H1 (cell line): ENCODE data around the gene ENDOV. TPM values are rescaled to one million over a fixed set of nuclear protein-coding genes. Genes with fewer than 3 reads are reported as not detected.
A peak's percentile ranks its signal among the peaks of the same experiment; 100 is the strongest.

Source experiments
- CTCF ChIA-PET: fragments of 300-600 bp; sonication (Branson Sonifier 250); formaldehyde crosslinking; loops from one replicate; lab custom pipeline; 2021; ENCODE audit not compliant: partially characterized antibody; lab: Charles Lee
- POLR2A ChIA-PET: fragments of 300-600 bp; sonication (Branson Sonifier 250); formaldehyde crosslinking; loops from one replicate; lab custom pipeline; 2021; ENCODE audit warnings: inconsistent platforms; ENCODE audit not compliant: partially characterized antibody; lab: Charles Lee
- DNase-seq, 2 experiments: peaks; one replicate each; pipeline versions ENCODE4 v3.0.0 to v3.0.0-alpha.2; 2010 to 2022; ENCODE audit warnings: low spot score in 2 of 2, low read depth in 1 of 2, mixed read lengths in 1 of 2
- FAIRE-seq: peaks from 2 replicates; lab custom pipeline; 2011; peaks lifted over from hg19 to GRCh38; lab: Jason Lieb, UNC
- H2AFZ ChIP-seq: 2 replicates; pipeline ENCODE4 v1.8.1; 2012; ENCODE audit warnings: low read length, inconsistent platforms
- H2AK5ac ChIP-seq: 2 replicates; pipeline ENCODE4 v1.6.1; 2013; ENCODE audit warnings: low read depth, low read length
- H2BK120ac ChIP-seq: replicated peaks from 2 replicates; pipeline ENCODE3; 2013; ENCODE audit warnings: low read depth, low read length, inconsistent platforms
- H2BK12ac ChIP-seq: 2 replicates; pipeline ENCODE4 v1.6.1; 2013; ENCODE audit warnings: low read depth, low read length
- H2BK15ac ChIP-seq: 2 replicates; pipeline ENCODE4 v1.6.1; 2013; ENCODE audit warnings: low read length
- H2BK20ac ChIP-seq: 2 replicates; pipeline ENCODE4 v1.6.1; 2013; ENCODE audit warnings: low read length
- H2BK5ac ChIP-seq: 2 replicates; pipeline ENCODE4 v1.6.1; 2013; ENCODE audit warnings: low read depth, low read length
- H3K14ac ChIP-seq: 2 replicates; pipeline ENCODE4 v1.6.1; 2013; ENCODE audit warnings: inconsistent platforms; ENCODE audit not compliant: insufficient read length
- H3K18ac ChIP-seq: 2 replicates; pipeline ENCODE4 v1.6.1; 2013; ENCODE audit warnings: low read length; ENCODE audit errors: extremely low read depth
- H3K23ac ChIP-seq: 2 replicates; pipeline ENCODE4 v1.6.1; 2013; ENCODE audit warnings: inconsistent platforms; ENCODE audit not compliant: insufficient read length
- H3K23me2 ChIP-seq: 2 replicates; pipeline ENCODE4 v1.6.1; 2013; ENCODE audit warnings: low read depth, low read length
- H3K27ac ChIP-seq: 2 replicates; pipeline ENCODE4 v1.6.1; 2011; ENCODE audit warnings: low read depth, low read length, inconsistent platforms
- H3K27me3 ChIP-seq, 4 experiments: replicated peaks in 1 of 4; 1 replicate in 1 of 4; 2 replicates in 3 of 4; pipeline versions ENCODE4 v1.6.1 to v1.8.1; 2011 to 2013; ENCODE audit warnings: low read length in 3 of 4, mild to moderate bottlenecking in 3 of 4, inconsistent platforms in 2 of 4, mixed read lengths in 2 of 4, moderate library complexity in 1 of 4; ENCODE audit not compliant: control insufficient read depth in 3 of 4, insufficient read depth in 3 of 4; ENCODE audit errors: extremely low read depth in 1 of 4
- H3K36me3 ChIP-seq, 4 experiments: 2 replicates each; pipeline versions ENCODE4 v1.6.1 to v1.8.1; 2011 to 2013; ENCODE audit warnings: mild to moderate bottlenecking in 4 of 4, low read length in 3 of 4, moderate library complexity in 2 of 4, control low read depth in 1 of 4, inconsistent platforms in 1 of 4; ENCODE audit not compliant: insufficient read depth in 4 of 4, control insufficient read depth in 2 of 4
- H3K4ac ChIP-seq: replicated peaks from 2 replicates; pipeline ENCODE3; 2013; ENCODE audit warnings: low read length, low read depth, mixed read lengths, inconsistent platforms; ENCODE audit not compliant: insufficient read length
- H3K4me1 ChIP-seq, 4 experiments: replicated peaks in 1 of 4; 1 replicate in 1 of 4; 2 replicates in 3 of 4; pipeline versions ENCODE4 v1.6.1 to v1.8.1; 2011 to 2013; ENCODE audit warnings: low read length in 3 of 4, inconsistent platforms in 2 of 4, mixed read lengths in 1 of 4; ENCODE audit not compliant: insufficient read depth in 4 of 4, control insufficient read depth in 3 of 4
- H3K4me2 ChIP-seq, 2 experiments: 2 replicates each; pipeline versions ENCODE4 v1.6.1 to v1.8.1; 2011 to 2013; ENCODE audit warnings: low read depth in 2 of 2, low read length in 2 of 2, control low read depth in 1 of 2, inconsistent platforms in 1 of 2, mild to moderate bottlenecking in 1 of 2; ENCODE audit not compliant: insufficient read depth in 1 of 2
- H3K4me3 ChIP-seq, 4 experiments: fragments of 200-600, 300-600 bp in 1 of 4; sonication (generic), shearing (Covaris generic), sonication (Bioruptor Twin) in 1 of 4; 2 replicates each; pipeline versions ENCODE4 v1.5.1 to v1.8.1; 2011 to 2016; ENCODE audit warnings: low read length in 4 of 4, low read depth in 3 of 4, control low read depth in 2 of 4, inconsistent platforms in 2 of 4, mild to moderate bottlenecking in 2 of 4, mixed read lengths in 1 of 4, moderate library complexity in 1 of 4; ENCODE audit not compliant: insufficient read depth in 2 of 4; ENCODE audit errors: extremely low read depth in 1 of 4
- H3K56ac ChIP-seq: replicated peaks from 2 replicates; pipeline ENCODE3; 2013; ENCODE audit warnings: low read depth, mild to moderate bottlenecking, mixed read lengths, low read length, inconsistent platforms; ENCODE audit not compliant: insufficient read length
- H3K79me1 ChIP-seq: 2 replicates; pipeline ENCODE4 v1.6.1; 2013; ENCODE audit warnings: low read depth, low read length, control low read depth
- H3K79me2 ChIP-seq, 2 experiments: 2 replicates each; pipeline versions ENCODE4 v1.6.1 to v1.8.1; 2012 to 2013; ENCODE audit warnings: low read length in 2 of 2, mild to moderate bottlenecking in 2 of 2, inconsistent platforms in 1 of 2; ENCODE audit not compliant: insufficient read depth in 2 of 2, control insufficient read depth in 1 of 2
- H3K9ac ChIP-seq, 4 experiments: replicated peaks in 1 of 4; 1 replicate in 1 of 4; 2 replicates in 3 of 4; pipeline versions ENCODE4 v1.6.1 to v1.8.1; 2011 to 2013; ENCODE audit warnings: low read depth in 3 of 4, low read length in 3 of 4, control low read depth in 2 of 4, mild to moderate bottlenecking in 2 of 4, moderate library complexity in 2 of 4, inconsistent platforms in 1 of 4; ENCODE audit errors: extremely low read depth in 1 of 4
- H3K9me3 ChIP-seq, 2 experiments: 2 replicates each; pipeline versions ENCODE4 v1.6.1 to v1.8.1; 2012 to 2013; ENCODE audit warnings: mild to moderate bottlenecking in 2 of 2, moderate library complexity in 2 of 2, control low read depth in 1 of 2, inconsistent platforms in 1 of 2, low read depth in 1 of 2, low read length in 1 of 2, mixed read lengths in 1 of 2; ENCODE audit not compliant: insufficient read depth in 2 of 2
- H4K20me1 ChIP-seq, 2 experiments: replicated peaks in 1 of 2; 2 replicates each; pipeline versions ENCODE3 to v1.8.1; 2011 to 2013; ENCODE audit warnings: inconsistent platforms in 2 of 2, low read length in 2 of 2, mild to moderate bottlenecking in 1 of 2; ENCODE audit not compliant: insufficient read depth in 2 of 2, control insufficient read depth in 1 of 2
- H4K5ac ChIP-seq: 2 replicates; pipeline ENCODE4 v1.6.1; 2013; ENCODE audit warnings: low read length, low read depth, mixed read lengths, inconsistent platforms; ENCODE audit not compliant: insufficient read length
- H4K8ac ChIP-seq: 2 replicates; pipeline ENCODE4 v1.8.0; 2013; ENCODE audit warnings: mild to moderate bottlenecking, moderate library complexity, low read length, inconsistent platforms; ENCODE audit not compliant: insufficient read depth; ENCODE audit errors: extremely low read depth
- H4K91ac ChIP-seq: replicated peaks from 2 replicates; pipeline ENCODE3; 2013; ENCODE audit warnings: low read length, mixed read lengths, inconsistent platforms; ENCODE audit not compliant: insufficient read length
- HDAC2 ChIP-seq, 2 experiments: fragments of 300-600 bp in 1 of 2; sonication (generic) in 1 of 2; IDR thresholded peaks; 2 replicates each; pipeline ENCODE4 v1.6.1; 2011 to 2012; ENCODE audit warnings: low read depth in 2 of 2, low read length in 2 of 2, mild to moderate bottlenecking in 2 of 2, moderate library complexity in 2 of 2, borderline replicate concordance in 1 of 2, inconsistent platforms in 1 of 2
- NANOG ChIP-seq: IDR thresholded peaks from 2 replicates; pipeline ENCODE4 v1.6.1; 2011; ENCODE audit warnings: low read length, low read depth, mild to moderate bottlenecking, inconsistent platforms; ENCODE audit not compliant: insufficient read depth, poor library complexity, severe bottlenecking
- WGBS, 2 experiments: shearing (Covaris generic) in 1 of 2; methylation state at CpG; one replicate each; pipeline versions ENCODE4 v1.1.6 to v1.1.7; 2013 to 2015; ENCODE audit warnings: low lambda C conversion rate in 2 of 2, mixed read lengths in 2 of 2, inconsistent platforms in 1 of 2, low coverage in 1 of 2, missing lambda C conversion rate in 1 of 2; ENCODE audit not compliant: insufficient replicate concordance in 2 of 2, insufficient coverage in 1 of 2, insufficient read length in 1 of 2; ENCODE audit errors: extremely low coverage in 1 of 2, missing lambda C conversion rate in 1 of 2; 5-methylcytosine and 5-hydroxymethylcytosine counted together
- polyA plus RNA-seq, 7 experiments: library from polyadenylated mRNA; depleted of rRNA in 3 of 7; stranded (reverse) in 5 of 7; unstranded in 2 of 7; fragments of >200 nt in 5 of 7; fragments of 200-250 nt in 2 of 7; gene quantifications; 1 replicate in 5 of 7; 2 replicates in 1 of 7; 4 replicates in 1 of 7; pipeline versions ENCODE4 v1.2.1 to v1.2.3, GENCODE V29; 2011 to 2013; ENCODE audit warnings: missing spikeins in 2 of 7, mixed read lengths in 2 of 7
- total RNA-seq: library from RNA; stranded (reverse); fragmentation: NEBNext Ultra II Directional; extraction: Animal tissue kit (Norgen Biotek cat#: 25700); gene quantifications from 2 replicates; pipeline ENCODE4 v1.2.1, GENCODE V29; 2021

ENDOV gene
- total and polyA plus RNA-seq, 2 of the 8 experiments (the other 6 are each of a cell fraction or from before 2014, with no cell fraction given) = 10.6 to 13.3 TPM

DNA sequence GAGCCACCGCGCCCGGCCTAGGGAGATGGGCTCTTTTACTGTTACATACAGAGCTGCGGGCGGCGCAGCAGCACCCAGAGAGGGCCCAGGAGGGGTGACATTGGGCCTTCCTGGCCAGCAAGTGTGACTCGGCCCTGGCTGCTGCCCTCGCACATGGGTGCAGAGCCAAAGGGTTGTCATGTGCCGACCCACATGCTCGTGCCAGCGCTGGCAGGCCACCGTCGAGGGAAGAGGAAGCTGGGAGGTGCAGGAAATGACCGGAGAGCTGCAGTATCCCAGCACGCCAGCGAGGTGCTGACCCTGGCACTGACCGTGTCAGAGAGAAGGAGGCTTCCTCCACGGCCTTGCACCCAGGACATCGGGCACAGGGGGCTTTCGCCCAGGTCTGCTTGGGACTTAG lies 8.0 kb downstream of the ENDOV start:
- DNase-seq = peak in 1 of 2 experiments; percentile 46
- no peak overlapping the region for H3K23ac ChIP-seq
- POLR2A ChIA-PET = no interaction called here

More for the DNA sequence above, 8.0 kb downstream of the ENDOV start:
- Histone ChIP-seq H2AFZ (no peak overlapping the region), H4K20me1 (peaks cover 7 to 13% of the 10 kb centered on the region in 2 experiments), H2BK5ac (no peak overlapping the region), H2BK120ac (no peak overlapping the region), H2BK20ac (no peak overlapping the region), H3K4me1 (peaks cover 0 to 7% (median 2%) of the 10 kb centered on the region in 4 experiments; a peak in 3 of 7 replicates), H3K9ac (no peak overlapping the region), H4K5ac (no peak overlapping the region), H4K91ac (no peak overlapping the region), H3K18ac (no peak overlapping the region), H3K4ac (no peak overlapping the region), H3K27me3 (no peaks in the 10 kb centered on the region; a peak in 1 of 7 replicates), H3K23me2 (no peaks in the 10 kb centered on the region), H3K56ac (no peak overlapping the region), H4K8ac (no peak overlapping the region), H3K79me2 (no peaks in the 10 kb centered on the region), H2AK5ac (no peak overlapping the region), H2BK15ac (no peak overlapping the region), H3K14ac (no peak overlapping the region), H3K79me1 (no peaks in the 10 kb centered on the region; the same call in 1 of the 2 replicates), H3K27ac (no peak overlapping the region), H3K9me3 (no peaks in the 10 kb centered on the region), H2BK12ac (no peak overlapping the region), H3K4me2 (no peak overlapping the region), H3K4me3 (no peak overlapping the region), H3K36me3 (no peaks in the 10 kb centered on the region; a peak in 1 of 8 replicates)
- FAIRE-seq = no peak
- WGBS, 2 experiments = 94% methylated on average over 17 of the region's 20 CpGs; no CpG with 5 or more reads in 1 of the 2 experiments
- TF ChIP-seq HDAC2 (IDR thresholded peaks at IDR 0.05; ENCODE audit: borderline replicate concordance in 1 of 2, low read depth in 2 of 2, low read length in 2 of 2) = no peak
- TF ChIP-seq NANOG = no peak
- CTCF ChIA-PET = interaction anchor here (0.7 to 1.7 kb wide), 6 partner anchors 42 to 227 kb away, joined by 3 to 4 read pairs (median 3); no protein-coding TSS in a partner anchor
